Measurements from ENCODE around the gene VAMP4.
"Not testable (repeated sequence)": the region's sequence is repeated elsewhere in the genome, so short reads cannot be mapped to it uniquely, and the experiment has no call there.

DNA sequence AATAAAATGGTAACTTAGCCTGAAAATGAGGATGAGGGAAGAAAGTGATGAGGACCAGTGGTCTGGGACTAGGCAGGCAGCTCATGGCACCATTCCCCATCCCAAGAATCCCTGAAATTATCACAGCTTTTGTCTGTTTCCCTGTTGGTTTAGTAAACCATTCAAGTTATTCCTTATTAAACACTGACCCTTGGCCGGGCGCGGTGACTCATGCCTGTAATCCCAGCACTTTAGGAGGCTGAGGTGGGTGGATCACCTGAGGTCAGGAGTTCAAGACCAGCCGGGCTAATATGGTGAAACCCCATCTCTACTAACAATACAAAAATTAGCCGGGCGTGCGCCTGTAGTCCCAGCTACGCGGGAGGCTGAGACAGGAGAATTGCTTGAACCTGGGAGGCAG is 85.7 kb downstream of the VAMP4 start:
- TF ChIP-seq TCF7L2 (IDR thresholded peaks at IDR 0.05; ENCODE audit: borderline replicate concordance, extremely low read depth, insufficient read depth, insufficient read length); ZNF274 (IDR thresholded peaks at IDR 0.05; ENCODE audit: low read depth, low read length); POLR2A (IDR thresholded peaks at IDR 0.05; ENCODE audit: borderline replicate concordance, extremely low read depth, insufficient read depth, insufficient read length); EZH2 (IDR thresholded peaks at IDR 0.05): not testable (repeated sequence)
- TF ChIP-seq, protein P1, sequence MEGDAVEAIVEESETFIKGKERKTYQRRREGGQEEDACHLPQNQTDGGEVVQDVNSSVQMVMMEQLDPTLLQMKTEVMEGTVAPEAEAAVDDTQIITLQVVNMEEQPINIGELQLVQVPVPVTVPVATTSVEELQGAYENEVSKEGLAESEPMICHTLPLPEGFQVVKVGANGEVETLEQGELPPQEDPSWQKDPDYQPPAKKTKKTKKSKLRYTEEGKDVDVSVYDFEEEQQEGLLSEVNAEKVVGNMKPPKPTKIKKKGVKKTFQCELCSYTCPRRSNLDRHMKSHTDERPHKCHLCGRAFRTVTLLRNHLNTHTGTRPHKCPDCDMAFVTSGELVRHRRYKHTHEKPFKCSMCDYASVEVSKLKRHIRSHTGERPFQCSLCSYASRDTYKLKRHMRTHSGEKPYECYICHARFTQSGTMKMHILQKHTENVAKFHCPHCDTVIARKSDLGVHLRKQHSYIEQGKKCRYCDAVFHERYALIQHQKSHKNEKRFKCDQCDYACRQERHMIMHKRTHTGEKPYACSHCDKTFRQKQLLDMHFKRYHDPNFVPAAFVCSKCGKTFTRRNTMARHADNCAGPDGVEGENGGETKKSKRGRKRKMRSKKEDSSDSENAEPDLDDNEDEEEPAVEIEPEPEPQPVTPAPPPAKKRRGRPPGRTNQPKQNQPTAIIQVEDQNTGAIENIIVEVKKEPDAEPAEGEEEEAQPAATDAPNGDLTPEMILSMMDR (IDR thresholded peaks at IDR 0.05 in 2 of 3, conservative IDR thresholded peaks at IDR 0.05 in 1 of 3; ENCODE audit: borderline replicate concordance in 1 of 3, insufficient read depth in 1 of 3, low read depth in 2 of 3, low read length in 2 of 3): not testable (repeated sequence)
- TF ChIP-seq, protein P2, sequence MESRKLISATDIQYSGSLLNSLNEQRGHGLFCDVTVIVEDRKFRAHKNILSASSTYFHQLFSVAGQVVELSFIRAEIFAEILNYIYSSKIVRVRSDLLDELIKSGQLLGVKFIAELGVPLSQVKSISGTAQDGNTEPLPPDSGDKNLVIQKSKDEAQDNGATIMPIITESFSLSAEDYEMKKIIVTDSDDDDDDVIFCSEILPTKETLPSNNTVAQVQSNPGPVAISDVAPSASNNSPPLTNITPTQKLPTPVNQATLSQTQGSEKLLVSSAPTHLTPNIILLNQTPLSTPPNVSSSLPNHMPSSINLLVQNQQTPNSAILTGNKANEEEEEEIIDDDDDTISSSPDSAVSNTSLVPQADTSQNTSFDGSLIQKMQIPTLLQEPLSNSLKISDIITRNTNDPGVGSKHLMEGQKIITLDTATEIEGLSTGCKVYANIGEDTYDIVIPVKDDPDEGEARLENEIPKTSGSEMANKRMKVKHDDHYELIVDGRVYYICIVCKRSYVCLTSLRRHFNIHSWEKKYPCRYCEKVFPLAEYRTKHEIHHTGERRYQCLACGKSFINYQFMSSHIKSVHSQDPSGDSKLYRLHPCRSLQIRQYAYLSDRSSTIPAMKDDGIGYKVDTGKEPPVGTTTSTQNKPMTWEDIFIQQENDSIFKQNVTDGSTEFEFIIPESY (IDR thresholded peaks at IDR 0.05; ENCODE audit: extremely low read depth, insufficient replicate concordance, low read length): not testable (repeated sequence)

Data from HCT116 (cell line).